Skin epidermis (tissue), 12 donors: ENCODE results near the gene PGA5.
A peak's percentile ranks its signal among the peaks of the same experiment; 100 is the strongest.

ENCODE experiments used
- H3K27ac ChIP-seq, 21 experiments: fragments of 200-600 bp; sonication (generic) in 11 of 21; one replicate each; pipeline ENCODE4 v1.5.0; 2020; ENCODE audit warnings: mild to moderate bottlenecking in 3 of 21, inconsistent platforms in 2 of 21, moderate library complexity in 2 of 21
- H3K4me3 ChIP-seq, 7 experiments: fragments of 200-600 bp; sonication (generic) in 2 of 7; one replicate each; pipeline ENCODE4 v1.5.0; 2020; ENCODE audit warnings: inconsistent platforms in 2 of 7, mild to moderate bottlenecking in 2 of 7, moderate library complexity in 1 of 7

PGA5 gene

GRCh38 chr11:61290905-61291690 is 50.1 kb downstream of the PGA5 start:
- H3K4me3 ChIP-seq = no peak overlapping the region
- no peak overlapping the region for H3K27ac ChIP-seq

GRCh38 chr11:61292356-61292755 is 51.4 kb downstream of the PGA5 start:
- Histone ChIP-seq H3K4me3 (no peak overlapping the region), H3K27ac (no peak overlapping the region)

GRCh38 chr11:61293867-61294716 is 53.1 kb downstream of the PGA5 start:
- Histone ChIP-seq H3K27ac (peak overlapping the region in 16 of 21 experiments; percentile 1 to 85 (median 69)), H3K4me3 (peak overlapping the region; percentile 35 to 56 (median 50))

GRCh38 chr11:61294717-61295595 is 54.0 kb downstream of the PGA5 start, which contains the start of gene VWCE:
TSS of gene VWCE (minus strand) at chr11:61295316. CDS start at chr11:61295037, 279 bp downstream.
- Histone ChIP-seq H3K27ac (peak within 1 kb of the TSS in 18 of 21 experiments; percentile 1 to 85 (median 64)), H3K4me3 (peak within 1 kb of the TSS; percentile 35 to 56 (median 50))

- Histone ChIP-seq H3K27ac (peak overlapping the region in 10 of 21 experiments; percentile 1 to 85 (median 74)), H3K4me3 (peak overlapping the region in 6 of 7 experiments; percentile 35 to 56 (median 48))
These were observed 54.6 kb downstream of the PGA5 start for GRCh38 chr11:61295596-61295926.

GRCh38 chr11:61297341-61297740 is 56.4 kb downstream of the PGA5 start:
- H3K27ac ChIP-seq = peak overlapping the region in 5 of 21 experiments; percentile 31 to 82 (median 60)

GRCh38 chr11:61297746-61298145 is 56.8 kb downstream of the PGA5 start:
- H3K4me3 ChIP-seq = no peak overlapping the region

More at GRCh38 chr11:61297341-61297740, 56.4 kb downstream of the PGA5 start:
- H3K4me3 ChIP-seq = no peak overlapping the region

GRCh38 chr11:61298663-61299244 is 57.8 kb downstream of the PGA5 start:
- peak overlapping the region in 11 of 21 experiments; percentile 6 to 82 (median 37) for H3K27ac ChIP-seq

More at GRCh38 chr11:61297746-61298145, 56.8 kb downstream of the PGA5 start:
- peak overlapping the region in 6 of 21 experiments; percentile 31 to 82 (median 58) for H3K27ac ChIP-seq

More at GRCh38 chr11:61298663-61299244, 57.8 kb downstream of the PGA5 start:
- H3K4me3 ChIP-seq = no peak overlapping the region
